Activated CD4-positive, alpha-beta T cell treated with anti-CD3 and anti-CD28 coated beads, Interleukin-2, amount 10 ng/mL, durations not matched to agents 7 days and 5 days (primary cell): Measurements from ENCODE around the gene ADARB1. TPM values are rescaled to one million over a fixed set of nuclear protein-coding genes. Genes with fewer than 3 reads are reported as not detected.

Experiments used
- CTCF ChIA-PET: fragments of 350-600 bp; sonication (Branson Sonifier 250); formaldehyde crosslinking; loops from one replicate; lab custom pipeline; 2021; ENCODE audit warnings: antibody characterized with exemption; lab: Charles Lee
- POLR2A ChIA-PET: fragments of 350-600 bp; sonication (Branson Sonifier 250); formaldehyde crosslinking; loops from one replicate; lab custom pipeline; 2021; ENCODE audit warnings: antibody characterized with exemption; lab: Charles Lee
- DNase-seq: peaks from one replicate; pipeline ENCODE4 v3.0.0-alpha.2; 2020
- H3K27ac Mint-ChIP-seq: one replicate; pipeline ENCODE4 v1.8.0; 2021; ENCODE audit warnings: mild to moderate bottlenecking, moderate library complexity, mixed read lengths
- H3K27me3 Mint-ChIP-seq: one replicate; pipeline ENCODE4 v1.8.0; 2021; ENCODE audit warnings: mixed read lengths
- H3K36me3 Mint-ChIP-seq: one replicate; pipeline ENCODE4 v1.8.0; 2021; ENCODE audit warnings: low read depth, mixed read lengths
- H3K4me1 Mint-ChIP-seq: one replicate; pipeline ENCODE4 v1.8.0; 2021; ENCODE audit warnings: mixed read lengths
- H3K4me3 Mint-ChIP-seq: one replicate; pipeline ENCODE4 v1.8.0; 2021; ENCODE audit warnings: mild to moderate bottlenecking, moderate library complexity, mixed read lengths
- H3K9me3 Mint-ChIP-seq: one replicate; pipeline ENCODE4 v1.8.0; 2021; ENCODE audit warnings: mixed read lengths
- total RNA-seq, 2 experiments: library from RNA; stranded (reverse); gene quantifications; one replicate each; pipeline ENCODE4 v1.2.3, GENCODE V29; 2021

Gene ADARB1
- total RNA-seq, 2 experiments from 2014 or later = 43.3 to 45.4 TPM

- ChIA-PET POLR2A (no interaction called here), CTCF (no interaction called here)
- Mint-ChIP-seq H3K4me1 (peaks cover 26% of the 10 kb centered on the region), H3K27ac (peak overlapping the region; percentile 25), H3K27me3 (no peaks in the 10 kb centered on the region), H3K4me3 (no peak overlapping the region), H3K9me3 (peaks cover 6% of the 10 kb centered on the region), H3K36me3 (peaks cover 44% of the 10 kb centered on the region)
- no peak for DNase-seq
Measured at GRCh38 chr21:45264146-45264911, 189.9 kb downstream of the ADARB1 start.

- peak overlapping the region; percentile 25 for H3K27ac Mint-ChIP-seq
- no peak for DNase-seq
Measured at GRCh38 chr21:45264912-45265515, 190.6 kb downstream of the ADARB1 start.

GRCh38 chr21:45265721-45266517, 191.5 kb downstream of the ADARB1 start:
- ChIA-PET POLR2A (no interaction called here), CTCF (no interaction called here)
- Mint-ChIP-seq H3K27ac (peak overlapping the region; percentile 87), H3K4me1 (peaks cover 26% of the 10 kb centered on the region), H3K36me3 (peaks cover 44% of the 10 kb centered on the region), H3K9me3 (peaks cover 6% of the 10 kb centered on the region), H3K27me3 (no peaks in the 10 kb centered on the region), H3K4me3 (peak overlapping the region; percentile 22)
- DNase-seq = no peak

More at GRCh38 chr21:45264912-45265515, 190.6 kb downstream of the ADARB1 start:
- H3K9me3 Mint-ChIP-seq = peaks cover 6% of the 10 kb centered on the region
- H3K36me3 Mint-ChIP-seq = peaks cover 44% of the 10 kb centered on the region
- ChIA-PET POLR2A (no interaction called here), CTCF (no interaction called here)
- H3K4me3 Mint-ChIP-seq = no peak overlapping the region
- H3K27me3 Mint-ChIP-seq = no peaks in the 10 kb centered on the region
- H3K4me1 Mint-ChIP-seq = peaks cover 26% of the 10 kb centered on the region

GRCh38 chr21:45266518-45267389, 192.4 kb downstream of the ADARB1 start:
- peak overlapping the region; percentile 22 for H3K4me3 Mint-ChIP-seq
- peak; percentile 71 for DNase-seq
- H3K4me1 Mint-ChIP-seq = peaks cover 26% of the 10 kb centered on the region
- ChIA-PET CTCF (no interaction called here), POLR2A (no interaction called here)
- H3K9me3 Mint-ChIP-seq = peaks cover 6% of the 10 kb centered on the region
- no peaks in the 10 kb centered on the region for H3K27me3 Mint-ChIP-seq
- peak overlapping the region; percentile 87 for H3K27ac Mint-ChIP-seq
- peaks cover 44% of the 10 kb centered on the region for H3K36me3 Mint-ChIP-seq

GRCh38 chr21:45267390-45267760, 193.0 kb downstream of the ADARB1 start:
- H3K4me1 Mint-ChIP-seq = peaks cover 26% of the 10 kb centered on the region
- peak; percentile 4 for DNase-seq
- POLR2A ChIA-PET = no interaction called here
- H3K9me3 Mint-ChIP-seq = peaks cover 6% of the 10 kb centered on the region
- CTCF ChIA-PET = no interaction called here
- H3K4me3 Mint-ChIP-seq = no peak overlapping the region
- peaks cover 44% of the 10 kb centered on the region for H3K36me3 Mint-ChIP-seq
- no peaks in the 10 kb centered on the region for H3K27me3 Mint-ChIP-seq
- H3K27ac Mint-ChIP-seq = peak overlapping the region; percentile 87

- Mint-ChIP-seq H3K9me3 (peaks cover 6% of the 10 kb centered on the region), H3K27ac (no peak overlapping the region), H3K36me3 (peaks cover 29% of the 10 kb centered on the region), H3K27me3 (no peaks in the 10 kb centered on the region), H3K4me3 (no peak overlapping the region), H3K4me1 (peaks cover 26% of the 10 kb centered on the region)
- no peak for DNase-seq
- CTCF ChIA-PET = no interaction called here
- POLR2A ChIA-PET = no interaction called here
Measured at GRCh38 chr21:45269861-45270260, 195.5 kb downstream of the ADARB1 start.

- ChIA-PET CTCF (interaction anchor here (0.7 kb wide), 1 partner anchor 290 kb away, joined by 3 read pairs; no protein-coding TSS in a partner anchor), POLR2A (no interaction called here)
Measured at GRCh38 chr21:45270306-45270821, 196.0 kb downstream of the ADARB1 start.

More at GRCh38 chr21:45270306-45270821, 196.0 kb downstream of the ADARB1 start:
- DNase-seq = no peak
- Mint-ChIP-seq H3K4me1 (peaks cover 26% of the 10 kb centered on the region), H3K27me3 (no peaks in the 10 kb centered on the region), H3K9me3 (peaks cover 6% of the 10 kb centered on the region), H3K4me3 (no peak overlapping the region), H3K27ac (no peak overlapping the region), H3K36me3 (peaks cover 26% of the 10 kb centered on the region)

Other genes with a start within 250 kb of the ADARB1 start
- gene PTTG1IP, start 200.9 kb upstream of the ADARB1 start, total RNA-seq = 10 to 100 TPM; 70.2 to 79.9 TPM
- gene ITGB2, start 153.7 kb upstream of the ADARB1 start, total RNA-seq = 100 to 1,000 TPM; 439 to 500 TPM
- gene SLX9, start 134.6 kb upstream of the ADARB1 start, total RNA-seq = 10 to 100 TPM; 32.7 to 39.8 TPM
- gene POFUT2, start 213.3 kb downstream of the ADARB1 start, total RNA-seq = 10 to 100 TPM; 19.0 to 19.6 TPM